GM12873 (cell line): ENCODE data around the gene HEY2.

Experiments
- CTCF ChIP-seq: IDR thresholded peaks from 2 replicates; pipeline ENCODE4 v1.5.1; 2012; ENCODE audit warnings: low read depth, mild to moderate bottlenecking, moderate library complexity, low read length, control low read depth; ENCODE audit not compliant: insufficient read depth; ENCODE audit errors: missing control alignments

HEY2 gene

GRCh38 chr6:125750692-125751333, 1.4 kb downstream of the HEY2 start:
- TF ChIP-seq CTCF, result no peak

- TF ChIP-seq CTCF, result no peak
These were observed 2.0 kb downstream of the HEY2 start for GRCh38 chr6:125751334-125751916.

- no peak for TF ChIP-seq CTCF
These were observed 3.3 kb downstream of the HEY2 start for GRCh38 chr6:125752773-125753172.

GRCh38 chr6:125753218-125753936, 3.9 kb downstream of the HEY2 start:
- TF ChIP-seq CTCF, result peak; percentile 39

GRCh38 chr6:125753937-125754259, 4.5 kb downstream of the HEY2 start:
- no peak for TF ChIP-seq CTCF

- no peak for TF ChIP-seq CTCF
These were observed 5.1 kb downstream of the HEY2 start for GRCh38 chr6:125754566-125754965.

- no peak for TF ChIP-seq CTCF
These were observed 9.9 kb downstream of the HEY2 start for GRCh38 chr6:125759184-125759902.
